ENCODE measurements around the gene WASHC3. TPM values are rescaled to one million over a fixed set of nuclear protein-coding genes. Genes with fewer than 3 reads are reported as not detected.

The WASHC3 gene
- total RNA-seq, 5 donors from 2014 or later (not counting 1 experiment from before 2014, with no cell fraction given) = 37.5 to 46.7 (median 42.1) TPM

DNA sequence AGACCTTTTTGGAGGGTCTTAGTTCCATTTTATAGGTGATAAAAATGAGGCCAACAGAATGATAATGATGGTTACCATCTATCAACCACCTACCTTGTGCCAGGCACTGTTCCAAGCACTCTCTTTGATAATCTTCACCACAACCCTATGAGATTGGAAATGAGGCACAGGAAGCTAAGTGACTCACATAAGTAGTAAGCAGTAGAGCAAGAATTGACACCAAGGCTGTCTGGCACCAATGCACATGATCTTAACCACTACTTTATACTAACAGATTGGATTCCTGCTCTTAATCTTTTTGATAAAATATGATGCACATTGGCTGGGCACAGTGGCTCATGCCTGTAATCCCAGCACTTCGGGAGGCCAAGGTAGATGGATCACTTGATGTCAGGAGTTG, 93.0 kb downstream of the WASHC3 start:
- Mint-ChIP-seq H3K4me1 (peaks cover 12 to 21% (median 18%) of the 10 kb centered on the region in 3 donors), H3K36me3 (no peaks in the 10 kb centered on the region), H3K27me3 (peaks cover 0 to 2% of the 10 kb centered on the region in 2 donors), H3K27ac (peak overlapping the region; percentile 5 to 23), H3K9me3 (peaks cover 0 to 9% (median 0%) of the 10 kb centered on the region in 3 donors), H3K4me3 (no peak overlapping the region)
- ChIA-PET CTCF (interaction anchor here in 1 of 2 donors (0.6 kb wide), 1 partner anchor 62 kb away, joined by 9 read pairs; no protein-coding TSS in a partner anchor), POLR2A (no interaction called here)
- H3K27me3 ChIP-seq (replicated peaks in 1 of 2; ENCODE audit: control insufficient read depth in 2 of 2, extremely low read depth in 1 of 2, insufficient read depth in 2 of 2, low read length in 1 of 2) = no peaks in the 10 kb centered on the region
- H3K9me3 ChIP-seq = no peaks in the 10 kb centered on the region
- no peaks in the 10 kb centered on the region for H3K36me3 ChIP-seq (ENCODE audit: control insufficient read depth in 2 of 2, extremely low read depth in 1 of 2, insufficient read depth in 1 of 2, low read length in 1 of 2)
- ATAC-seq (replicated peaks in 1 of 4) = peak in 2 of 4 experiments; percentile 58 to 68
- no peak for DNase-seq
- WGBS (ENCODE audit: insufficient coverage) = no CpG with 5 or more reads among the region's 1 CpG
- H3K27ac ChIP-seq (ENCODE audit: low read length) = no peak overlapping the region
- H3K4me1 ChIP-seq (ENCODE audit: control insufficient read depth in 1 of 2, extremely low read depth in 1 of 2, insufficient read depth in 2 of 2, low read length in 2 of 2) = peaks cover 6 to 11% of the 10 kb centered on the region in 2 experiments
- H3K4me3 ChIP-seq (ENCODE audit: control insufficient read depth in 1 of 2, extremely low read depth in 1 of 2, low read length in 1 of 2) = no peak overlapping the region

DNA sequence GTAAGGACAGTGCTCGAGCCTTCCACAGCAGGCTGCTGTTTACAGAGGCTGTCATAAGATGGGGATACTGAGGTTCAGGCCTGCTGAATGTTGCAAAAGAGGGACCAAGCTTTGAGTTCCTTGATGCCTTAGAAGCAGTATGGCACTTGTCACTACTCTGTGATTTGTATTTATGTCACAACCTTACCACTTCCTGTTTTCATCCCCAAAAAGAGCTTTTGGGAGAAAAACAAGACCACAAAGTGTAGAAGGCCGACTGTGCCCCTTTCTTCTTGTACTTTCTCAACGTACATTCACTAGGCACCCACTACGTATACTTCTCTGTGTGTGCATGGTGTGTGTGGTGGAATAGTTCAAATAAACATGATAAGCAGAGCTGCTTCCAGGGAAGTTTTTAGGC, 94.3 kb downstream of the WASHC3 start:
- no peak overlapping the region for H3K4me3 Mint-ChIP-seq
- H3K27me3 Mint-ChIP-seq = peaks cover 0 to 2% of the 10 kb centered on the region in 2 donors
- H3K9me3 ChIP-seq = no peaks in the 10 kb centered on the region
- H3K4me1 Mint-ChIP-seq = peaks cover 12 to 21% (median 18%) of the 10 kb centered on the region in 3 donors
- ATAC-seq (replicated peaks in 1 of 4) (peak in 3 of 4 experiments; percentile 27 to 81 (median 69)), DNase-seq (peak in 13 of 35 experiments; percentile 1 to 54 (median 7))
- H3K27me3 ChIP-seq (replicated peaks in 1 of 2; ENCODE audit: control insufficient read depth in 2 of 2, extremely low read depth in 1 of 2, insufficient read depth in 2 of 2, low read length in 1 of 2) = no peaks in the 10 kb centered on the region
- WGBS (ENCODE audit: insufficient coverage) = no CpG with 5 or more reads among the region's 4 CpGs
- ChIA-PET POLR2A (interaction anchor here in 1 of 2 donors (0.9 kb wide), 1 partner anchor 10 kb away, joined by 4 read pairs; no protein-coding TSS in a partner anchor), CTCF (interaction anchor here (0.5 to 1.3 kb wide), 3 partner anchors 17 to 141 kb away, joined by 4 to 6 read pairs (median 6); no protein-coding TSS in a partner anchor)
- peaks cover 6 to 11% of the 10 kb centered on the region in 2 experiments for H3K4me1 ChIP-seq (ENCODE audit: control insufficient read depth in 1 of 2, extremely low read depth in 1 of 2, insufficient read depth in 2 of 2, low read length in 2 of 2)
- no peak overlapping the region for H3K4me3 ChIP-seq (ENCODE audit: control insufficient read depth in 1 of 2, extremely low read depth in 1 of 2, low read length in 1 of 2)
- H3K36me3 Mint-ChIP-seq = no peaks in the 10 kb centered on the region
- no peak overlapping the region for H3K27ac ChIP-seq (ENCODE audit: low read length)
- H3K9me3 Mint-ChIP-seq = peaks cover 0 to 9% (median 0%) of the 10 kb centered on the region in 3 donors
- no peaks in the 10 kb centered on the region for H3K36me3 ChIP-seq (ENCODE audit: control insufficient read depth in 2 of 2, extremely low read depth in 1 of 2, insufficient read depth in 1 of 2, low read length in 1 of 2)
- H3K27ac Mint-ChIP-seq = no peak overlapping the region

DNA sequence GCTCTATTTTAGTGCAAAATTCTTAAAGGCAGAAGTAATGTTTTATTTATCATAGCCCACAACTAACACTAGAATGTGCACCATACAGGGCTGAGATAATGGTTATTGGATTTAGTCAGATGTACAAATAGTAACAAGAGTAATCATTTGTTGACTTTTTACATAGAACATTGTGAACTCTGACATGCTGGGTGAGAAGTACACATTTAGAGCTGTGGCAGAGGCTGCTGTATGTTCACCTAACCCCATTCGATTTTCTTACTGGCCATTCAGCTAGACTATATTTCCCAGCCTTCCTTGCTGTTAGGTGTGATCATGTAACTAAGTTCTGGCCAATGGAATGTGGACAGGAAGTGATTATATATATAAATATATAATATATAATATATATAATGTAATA, 95.3 kb downstream of the WASHC3 start:
- no peaks in the 10 kb centered on the region for H3K36me3 Mint-ChIP-seq
- no peak overlapping the region for H3K4me3 Mint-ChIP-seq
- ChIA-PET POLR2A (interaction anchor here in 1 of 2 donors (0.9 kb wide), 1 partner anchor 11 kb away, joined by 4 read pairs; no protein-coding TSS in a partner anchor), CTCF (interaction anchor here (0.6 to 1.0 kb wide), 3 partner anchors 24 to 217 kb away, joined by 3 to 6 read pairs (median 3); no protein-coding TSS in a partner anchor)
- no peaks in the 10 kb centered on the region for H3K27me3 ChIP-seq (replicated peaks in 1 of 2; ENCODE audit: control insufficient read depth in 2 of 2, extremely low read depth in 1 of 2, insufficient read depth in 2 of 2, low read length in 1 of 2)
- H3K4me1 ChIP-seq (ENCODE audit: control insufficient read depth in 1 of 2, extremely low read depth in 1 of 2, insufficient read depth in 2 of 2, low read length in 2 of 2) = peaks cover 6 to 11% of the 10 kb centered on the region in 2 experiments
- peaks cover 12 to 21% (median 18%) of the 10 kb centered on the region in 3 donors for H3K4me1 Mint-ChIP-seq
- H3K27ac ChIP-seq (ENCODE audit: low read length) = no peak overlapping the region
- DNase-seq (no peak), ATAC-seq (replicated peaks in 1 of 4) (no peak)
- H3K9me3 Mint-ChIP-seq = peaks cover 0 to 9% (median 0%) of the 10 kb centered on the region in 3 donors
- peaks cover 0 to 2% of the 10 kb centered on the region in 2 donors for H3K27me3 Mint-ChIP-seq
- H3K4me3 ChIP-seq (ENCODE audit: control insufficient read depth in 1 of 2, extremely low read depth in 1 of 2, low read length in 1 of 2) = no peak overlapping the region
- H3K9me3 ChIP-seq = no peaks in the 10 kb centered on the region
- no CpG with 5 or more reads among the region's 1 CpG for WGBS (ENCODE audit: insufficient coverage)
- H3K27ac Mint-ChIP-seq = no peak overlapping the region
- no peaks in the 10 kb centered on the region for H3K36me3 ChIP-seq (ENCODE audit: control insufficient read depth in 2 of 2, extremely low read depth in 1 of 2, insufficient read depth in 1 of 2, low read length in 1 of 2)

DNA sequence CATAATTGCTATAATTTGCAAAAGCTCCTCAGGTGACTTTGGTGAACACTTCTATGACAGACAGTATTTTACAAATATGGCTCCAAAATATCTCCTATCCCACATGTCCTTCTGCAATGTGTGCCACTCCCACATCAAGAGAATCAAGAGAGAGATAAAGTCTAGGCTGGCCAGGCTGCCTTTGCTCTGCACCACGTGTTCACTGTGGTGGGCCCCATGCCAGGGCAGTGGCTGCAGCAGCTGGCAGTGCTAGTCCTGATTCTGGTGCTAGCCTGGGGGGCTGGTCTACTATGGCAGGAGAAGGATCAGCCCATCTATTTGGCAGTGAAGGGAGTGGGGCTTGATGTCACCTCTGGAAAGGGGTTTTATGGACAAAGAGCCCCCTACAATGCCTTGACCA, 98.1 kb downstream of the WASHC3 start:
- ATAC-seq (replicated peaks in 1 of 4) = no peak
- H3K9me3 Mint-ChIP-seq = peaks cover 2 to 20% (median 11%) of the 10 kb centered on the region in 3 donors
- Histone ChIP-seq H3K27ac (ENCODE audit: low read length) (no peak overlapping the region), H3K4me3 (ENCODE audit: control insufficient read depth in 1 of 2, extremely low read depth in 1 of 2, low read length in 1 of 2) (no peak overlapping the region), H3K36me3 (ENCODE audit: control insufficient read depth in 2 of 2, extremely low read depth in 1 of 2, insufficient read depth in 1 of 2, low read length in 1 of 2) (peaks cover 0 to 4% of the 10 kb centered on the region in 2 donors), H3K4me1 (ENCODE audit: control insufficient read depth in 1 of 2, extremely low read depth in 1 of 2, insufficient read depth in 2 of 2, low read length in 2 of 2) (peaks cover 6 to 10% of the 10 kb centered on the region in 2 experiments), H3K9me3 (no peaks in the 10 kb centered on the region), H3K27me3 (replicated peaks in 1 of 2; ENCODE audit: control insufficient read depth in 2 of 2, extremely low read depth in 1 of 2, insufficient read depth in 2 of 2, low read length in 1 of 2) (no peaks in the 10 kb centered on the region)
- no peak overlapping the region for H3K4me3 Mint-ChIP-seq
- ChIA-PET CTCF (no interaction called here), POLR2A (interaction anchor here in 1 of 2 donors (0.6 kb wide), 1 partner anchor 129 kb away, joined by 3 read pairs; no protein-coding TSS in a partner anchor)
- H3K4me1 Mint-ChIP-seq = peaks cover 12 to 18% (median 16%) of the 10 kb centered on the region in 3 donors
- H3K27me3 Mint-ChIP-seq = peaks cover 0 to 4% of the 10 kb centered on the region in 2 donors
- no peak for DNase-seq
- 0% methylated on average over 1 of the region's 1 CpG for WGBS (ENCODE audit: insufficient coverage)
- H3K36me3 Mint-ChIP-seq = no peaks in the 10 kb centered on the region
- no peak overlapping the region for H3K27ac Mint-ChIP-seq

Other genes starting within 250 kb of the WASHC3 start
- gene GNPTAB, start 231.0 kb downstream of the WASHC3 start, total RNA-seq = 10 to 100 TPM; 44.9 to 66.8 (median 57.0) TPM
- gene DRAM1, start 184.4 kb downstream of the WASHC3 start, total RNA-seq = 1 to 10 TPM; 1.4 to 3.8 (median 1.9) TPM
- gene NUP37, start 58.1 kb upstream of the WASHC3 start, total RNA-seq = 10 to 100 TPM; 11.1 to 21.1 (median 18.6) TPM
- 1 to 10 TPM; 1.7 to 3.8 (median 1.8) TPM for gene PARPBP, start 58.2 kb upstream of the WASHC3 start, total RNA-seq
- 1 to 10 TPM in 2 of 5 donors, under 1 TPM in 1, not detected in 2; 0.76 to 1.6 (median 1.2) TPM for gene PMCH, start 135.8 kb upstream of the WASHC3 start, total RNA-seq

All from T-cell (primary cell).